ENCODE results near the gene DACH1. TPM values are rescaled to one million over a fixed set of nuclear protein-coding genes. Genes with fewer than 3 reads are reported as not detected.

The DACH1 gene
- total RNA-seq, 1 experiment from 2014 or later = 0.02 TPM

- no peak for DNase-seq (ENCODE audit: extremely low read depth, low read depth)
Measured at GRCh38 chr13:71448080-71448630, 418.8 kb downstream of the DACH1 start.

GRCh38 chr13:71437704-71438103, 429.3 kb downstream of the DACH1 start:
- DNase-seq (ENCODE audit: extremely low read depth, low read depth) = no peak

DNA sequence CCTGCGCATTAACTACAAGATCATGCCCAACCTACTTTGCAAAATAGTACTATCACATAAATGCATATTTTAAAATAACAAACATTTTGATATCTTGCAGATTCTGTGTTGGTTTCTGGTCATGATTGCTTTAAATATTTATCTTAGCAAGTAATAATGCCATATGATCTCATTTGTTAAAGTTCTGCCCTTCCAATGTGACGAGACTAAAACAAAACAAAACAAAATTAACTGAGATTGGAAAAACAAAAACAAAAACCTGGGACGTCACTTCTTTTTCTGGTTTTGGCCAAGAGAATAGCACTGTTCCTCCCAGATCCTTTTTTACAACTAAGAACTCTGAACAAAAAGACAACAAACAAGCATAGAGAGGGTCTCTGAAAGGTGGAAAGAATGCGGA, 436.3 kb downstream of the DACH1 start:
- DNase-seq (ENCODE audit: extremely low read depth, low read depth) = no peak

DNA sequence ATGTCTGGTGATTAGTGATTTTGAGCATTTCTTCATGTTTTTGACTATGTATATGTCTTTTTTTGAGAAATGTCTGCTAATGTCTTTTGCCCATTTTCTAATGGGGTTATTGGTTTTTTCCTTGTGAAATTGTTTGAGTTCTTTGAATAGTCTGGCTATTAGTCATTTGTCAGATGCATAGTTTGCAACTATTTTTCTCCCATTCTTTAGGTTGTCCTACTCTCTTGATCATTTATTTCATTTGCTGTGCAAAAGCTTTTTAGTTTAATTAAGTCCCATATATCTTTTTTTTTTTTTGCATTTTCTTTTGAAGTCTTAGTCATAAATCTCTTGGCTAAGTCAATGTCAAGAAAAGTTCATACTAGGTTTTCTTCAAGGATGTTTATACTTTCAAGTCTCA, 449.8 kb downstream of the DACH1 start:
- DNase-seq (ENCODE audit: extremely low read depth, low read depth) = no peak

GRCh38 chr13:71412231-71412630, 454.8 kb downstream of the DACH1 start:
- no peak for DNase-seq (ENCODE audit: extremely low read depth, low read depth)

GRCh38 chr13:71408416-71408815, 458.6 kb downstream of the DACH1 start:
- DNase-seq (ENCODE audit: extremely low read depth, low read depth) = no peak

- no peak for DNase-seq (ENCODE audit: extremely low read depth, low read depth)
Measured at GRCh38 chr13:71399631-71400215, 467.3 kb downstream of the DACH1 start.

GRCh38 chr13:71396149-71396548, 470.9 kb downstream of the DACH1 start:
- no peak for DNase-seq (ENCODE audit: extremely low read depth, low read depth)

DNA sequence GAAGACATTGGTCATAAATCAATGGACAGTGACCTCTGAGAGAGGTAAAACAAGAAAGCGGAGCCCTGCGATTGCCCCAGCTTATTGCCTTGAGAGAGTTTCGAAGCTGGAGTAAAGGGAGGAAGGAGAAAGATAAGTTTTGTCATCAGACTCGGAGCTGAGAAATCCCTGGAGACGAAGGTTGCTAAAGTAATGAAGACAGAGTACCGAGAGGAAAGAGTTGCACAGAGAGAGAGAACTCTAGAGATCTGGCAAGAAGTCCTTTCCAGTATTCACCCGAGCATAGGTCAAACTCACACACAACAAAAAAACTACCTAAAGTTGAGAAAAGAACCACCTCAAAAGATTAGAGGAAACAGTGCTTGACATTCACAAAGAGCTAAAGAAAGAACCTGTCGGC, 472.0 kb downstream of the DACH1 start:
- no peak for DNase-seq (ENCODE audit: extremely low read depth, low read depth)

- no peak for DNase-seq (ENCODE audit: extremely low read depth, low read depth)
Measured at GRCh38 chr13:71394176-71394575, 472.8 kb downstream of the DACH1 start.

Data from NCI-H460 (cell line).